Left colon (tissue), 2 donors: Measurements from ENCODE around the gene RTCA. TPM values are rescaled to one million over a fixed set of nuclear protein-coding genes. Genes with fewer than 3 reads are reported as not detected.
"Not testable (repeated sequence)": the region's sequence is repeated elsewhere in the genome, so short reads cannot be mapped to it uniquely, and the experiment has no call there.

Experiments
- ATAC-seq: fragments of 200-7000 bp; cut with Tn5 transposase; one replicate; pipeline ENCODE4 v1.9.1; 2020; ENCODE audit warnings: mild to moderate bottlenecking, moderate library complexity
- DNase-seq, 2 donors: peaks; one replicate each; pipeline ENCODE4 v3.0.0-alpha.2; 2020
- intact Hi-C, 2 donors: fragments of 100-400 bp; cut with DNase I in 1 of 2; cut with micrococcal nuclease in 1 of 2; formaldehyde crosslinking; loops; one replicate each; pipeline versions ENCODE4 v1.11.2 to v1.14.0; 2022; cut with DNase I, micrococcal nuclease
- long read RNA-seq: library from polyadenylated mRNA; unstranded; transcript quantifications from one replicate; pipeline ENCODE4 v2.0.0, GENCODE V29; 2021
- total RNA-seq, 2 donors: library from RNA; stranded (reverse); fragmentation: NEBNext Ultra II Directional; extraction: Animal tissue kit (Norgen Biotek cat#: 25700); gene quantifications; one replicate each; pipeline ENCODE4 v1.2.1, GENCODE V29; 2021
- donor health status: DM: no; HTN: no; CAD: no.
- donor health status: DM: yes; HTN: yes; CAD: no.

RTCA gene
- total RNA-seq, result 10 to 100 TPM; 37.1 to 40.5 TPM
- long read RNA-seq, transcript RTCA-203 (11 exons, 2,535 nt), result major isoform, 34 of 43 reads
- long read RNA-seq, partial matches to known transcripts, result 2 of 43 reads
- long read RNA-seq, other reads (novel, unspliced or antisense), result 7 of 43 reads

DNA sequence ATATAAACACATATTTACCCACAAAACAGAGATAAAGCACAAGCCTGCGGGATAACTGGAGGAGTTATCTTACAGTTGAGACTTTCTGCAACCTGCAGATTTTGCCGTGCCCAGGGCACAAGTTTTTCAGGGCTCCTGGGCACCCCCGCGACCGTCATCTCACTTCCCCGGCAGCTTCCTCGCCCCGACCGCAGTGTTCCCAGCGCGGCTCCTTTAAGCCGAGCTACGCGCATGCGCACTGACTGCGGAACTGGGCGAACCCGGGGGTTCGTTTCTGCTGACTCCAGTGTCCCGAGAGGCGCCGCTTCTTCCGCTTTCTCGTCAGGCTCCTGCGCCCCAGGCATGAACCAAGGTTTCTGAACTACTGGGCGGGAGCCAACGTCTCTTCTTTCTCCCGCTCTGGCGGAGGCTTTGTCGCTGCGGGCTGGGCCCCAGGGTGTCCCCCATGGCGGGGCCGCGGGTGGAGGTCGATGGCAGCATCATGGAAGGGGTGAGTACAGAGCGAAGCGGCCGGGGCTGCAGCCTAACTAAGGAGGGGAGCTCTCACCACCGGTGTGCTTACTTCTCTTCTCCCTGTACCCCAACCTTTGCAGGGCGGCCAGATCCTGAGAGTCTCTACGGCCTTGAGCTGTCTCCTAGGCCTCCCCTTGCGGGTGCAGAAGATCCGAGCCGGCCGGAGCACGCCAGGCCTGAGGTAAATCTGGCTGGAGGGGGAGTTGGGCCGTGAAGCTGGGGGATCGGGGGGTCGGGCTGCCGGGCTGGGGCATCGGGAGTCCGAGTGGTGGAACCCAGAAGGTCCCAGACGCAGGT, at the start of gene RTCA:
Gene RTCA (plus strand): TSS at position 286 of the 810 bp plus-strand sequence. CDS start 160 bp downstream, at position 446.
- intact Hi-C loops, result loop anchor here in 1 of 2 donors (10.0 kb wide), 1 partner anchor 131 kb away; the partner anchor contains the start of genes SASS6 and TRMT13
- ATAC-seq (peak; percentile 98), DNase-seq (peak; percentile 96 to 98)

DNA sequence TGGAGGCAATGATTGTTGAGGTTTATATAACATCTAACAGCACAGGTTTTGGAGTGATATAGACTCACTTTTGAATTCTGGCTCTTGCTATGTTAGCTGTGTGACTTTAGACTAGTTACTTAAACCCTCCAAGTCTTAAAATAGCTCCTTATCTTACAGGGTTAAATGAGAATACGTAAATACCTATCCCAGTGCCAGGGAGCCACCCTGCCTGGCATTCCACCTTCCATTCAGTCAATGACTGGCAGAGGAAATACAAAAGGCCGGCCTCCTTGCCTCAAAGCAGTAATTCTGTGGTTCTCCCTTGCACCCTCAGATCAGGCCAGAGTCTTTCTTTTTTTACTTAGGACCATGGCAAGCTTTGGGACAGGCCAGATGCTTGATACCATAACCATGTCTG, 48.2 kb upstream of the RTCA start:
- ATAC-seq (no peak), DNase-seq (no peak)
- intact Hi-C loops, result no loop called here

DNA sequence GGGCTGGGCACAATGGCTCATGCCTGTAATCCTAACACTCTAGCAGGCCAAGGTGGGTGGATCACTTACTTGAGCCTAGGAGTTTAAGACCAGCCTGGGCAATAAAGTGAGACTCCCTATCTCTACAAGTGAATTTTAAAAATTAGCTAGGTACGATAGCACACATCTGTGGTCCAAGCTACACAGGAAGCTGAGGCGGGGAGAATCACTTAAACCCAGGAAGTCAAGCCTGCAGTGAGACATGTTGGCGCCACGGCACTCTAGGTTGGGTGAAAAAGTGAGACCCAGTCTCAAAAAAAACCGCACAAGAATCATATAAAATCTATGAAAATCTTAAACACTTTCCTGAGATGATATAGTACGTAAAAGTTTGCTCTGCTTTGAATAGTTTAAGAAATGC, 46.6 kb upstream of the RTCA start:
- ATAC-seq (no peak), DNase-seq (no peak)
- intact Hi-C loops, result no loop called here

GRCh38 chr1:100219883-100220282, 46.1 kb upstream of the RTCA start:
- intact Hi-C loops, result no loop called here
- DNase-seq, result no peak

DNA sequence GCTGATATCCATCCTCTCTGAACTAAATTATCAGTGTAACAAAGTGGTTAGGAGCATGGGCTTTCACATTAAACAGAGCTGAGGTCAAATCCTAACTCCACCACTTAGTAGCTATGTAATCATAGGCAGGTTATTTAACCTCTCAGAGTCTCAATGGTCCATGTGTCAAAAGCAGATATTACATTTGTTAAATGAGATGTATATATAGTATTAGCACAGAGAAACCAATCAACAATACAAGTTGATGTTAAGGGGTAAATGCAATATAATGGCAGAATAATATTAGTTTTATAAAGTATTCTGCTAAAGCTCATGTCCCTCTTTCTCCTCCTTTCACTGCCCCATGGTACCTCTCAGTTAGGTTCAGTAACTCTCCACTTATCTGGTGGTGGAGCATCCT, 43.6 kb upstream of the RTCA start:
- ATAC-seq, result no peak
- no peak for DNase-seq
- intact Hi-C loops, result no loop called here

More at GRCh38 chr1:100219883-100220282, 46.1 kb upstream of the RTCA start:
- ATAC-seq, result no peak

DNA sequence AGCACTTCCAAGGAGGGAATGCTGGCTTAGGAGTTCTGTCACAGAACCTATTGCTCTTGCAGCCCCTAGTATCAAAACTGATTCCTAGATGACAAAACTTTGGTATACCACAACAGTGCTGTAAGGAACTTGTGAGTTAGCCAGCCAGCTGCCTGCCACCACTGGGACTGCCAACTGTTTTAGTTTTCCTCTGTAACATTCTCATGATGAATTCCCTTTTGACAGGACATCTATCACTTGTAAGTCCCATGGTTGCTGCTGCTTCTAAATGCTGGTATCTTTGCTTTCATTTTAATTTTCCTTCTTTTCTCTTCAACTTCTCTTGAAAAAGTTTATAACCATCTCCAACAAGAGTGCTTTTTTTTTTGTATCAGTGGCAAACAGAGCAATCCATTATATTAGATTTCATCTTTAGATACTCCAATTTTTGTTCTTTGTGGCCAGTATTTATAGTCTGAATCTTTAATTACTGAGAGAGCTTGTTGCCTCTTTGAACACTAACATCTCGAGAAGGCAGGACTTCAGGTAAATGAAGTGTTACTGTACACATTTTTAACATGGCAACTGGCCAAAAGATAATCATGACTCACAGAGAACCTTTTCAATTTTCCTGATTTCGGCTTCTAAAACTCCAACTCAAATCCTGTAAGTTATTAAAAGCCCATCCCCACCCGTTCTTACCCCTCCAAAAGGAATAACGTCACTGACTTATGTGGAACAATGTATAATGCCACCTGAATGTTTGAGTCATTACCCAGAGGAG, 36.2 kb upstream of the RTCA start:
- ATAC-seq (no peak), DNase-seq (no peak)
- intact Hi-C loops, result no loop called here

DNA sequence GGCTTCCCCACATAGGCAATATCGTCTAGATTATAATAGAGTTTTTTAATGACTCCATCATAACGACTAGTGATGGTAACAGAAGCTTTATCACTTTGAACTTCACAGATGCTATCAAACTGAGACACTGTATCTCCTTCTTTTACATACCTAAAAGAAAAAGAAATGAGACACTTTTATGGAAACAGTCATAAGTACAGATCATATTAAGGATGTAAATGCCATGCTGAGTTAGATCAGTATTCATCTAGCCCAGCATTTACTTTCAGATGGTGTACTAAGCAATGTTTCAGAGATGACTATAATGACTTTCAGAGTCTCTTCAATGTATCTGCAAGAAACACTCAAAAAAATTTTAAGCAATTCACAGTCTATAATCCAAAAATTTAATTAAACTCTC, 35.3 kb upstream of the RTCA start:
- DNase-seq (no peak), ATAC-seq (no peak)
- intact Hi-C loops, result no loop called here

DNA sequence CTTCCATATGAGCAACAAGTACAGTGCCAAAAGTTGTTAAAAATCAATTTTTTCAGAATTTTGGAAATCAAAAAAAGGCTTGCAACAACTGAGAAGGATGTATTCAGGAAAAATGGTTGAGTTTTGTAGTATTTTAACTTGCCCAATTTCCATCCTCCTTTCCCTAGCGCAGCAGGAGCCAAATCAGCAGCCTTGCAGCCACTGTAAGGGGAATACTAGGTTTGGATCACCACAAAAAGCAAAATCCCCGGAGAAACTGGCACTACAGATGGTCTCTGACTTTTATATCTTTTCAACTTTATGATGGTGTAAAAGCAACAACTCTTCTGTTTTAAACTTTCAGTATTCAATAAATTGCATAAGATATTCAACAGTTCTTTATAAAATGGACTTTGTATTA, 34.3 kb upstream of the RTCA start:
- DNase-seq (no peak), ATAC-seq (no peak)
- intact Hi-C loops, result no loop called here

DNA sequence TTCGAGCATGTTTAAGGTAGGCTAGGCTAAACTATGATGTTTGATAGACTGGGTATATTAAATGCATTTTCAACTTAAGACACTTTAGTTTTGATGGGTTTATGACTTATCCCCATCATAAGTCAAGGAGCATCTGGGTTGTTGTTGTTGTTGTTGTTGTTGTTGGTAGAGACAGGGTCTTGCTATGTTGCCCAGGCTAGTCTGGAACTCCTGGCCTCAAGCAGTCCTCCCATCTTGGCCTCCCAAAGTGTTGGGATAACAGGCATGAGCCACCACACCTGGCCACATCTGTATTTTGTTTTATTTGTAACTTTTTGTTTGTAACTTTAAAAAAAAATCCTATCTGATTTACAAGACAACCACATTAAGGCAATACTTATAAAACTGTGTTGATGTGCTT, 33.9 kb upstream of the RTCA start:
- DNase-seq (no peak), ATAC-seq (no peak)
- intact Hi-C loops, result no loop called here

- DNase-seq, ATAC-seq, intact Hi-C loops: not testable (repeated sequence)
These were observed 32.5 kb upstream of the RTCA start for GRCh38 chr1:100233566-100233965.

GRCh38 chr1:100234432-100234831, 31.6 kb upstream of the RTCA start:
- intact Hi-C loops, result no loop called here
- ATAC-seq, result no peak
- DNase-seq, result no peak

DNA sequence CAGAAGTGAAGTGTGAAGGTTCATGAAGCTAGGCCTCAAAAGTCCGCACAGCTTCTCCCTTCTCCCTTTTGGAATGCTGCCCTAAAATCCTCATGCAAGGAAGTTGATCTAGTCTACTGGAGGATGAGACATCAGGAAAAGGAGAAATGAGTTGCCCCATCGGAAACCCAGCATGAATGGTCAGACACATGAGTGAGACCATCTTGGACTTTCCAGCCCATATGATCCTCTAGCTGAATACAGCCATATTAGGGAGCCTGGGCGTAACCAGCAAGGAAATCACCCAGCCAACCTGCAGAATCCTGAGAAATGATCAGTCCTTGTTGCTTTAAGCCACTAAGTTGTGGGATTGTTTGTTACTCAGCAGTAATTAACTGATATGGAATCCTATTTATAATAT, 28.9 kb upstream of the RTCA start:
- intact Hi-C loops, result no loop called here
- no peak for ATAC-seq

GRCh38 chr1:100239961-100240360, 26.1 kb upstream of the RTCA start:
- no peak for ATAC-seq
- intact Hi-C loops, result no loop called here
- no peak for DNase-seq

More for the DNA sequence above, 28.9 kb upstream of the RTCA start:
- no peak for DNase-seq

DNA sequence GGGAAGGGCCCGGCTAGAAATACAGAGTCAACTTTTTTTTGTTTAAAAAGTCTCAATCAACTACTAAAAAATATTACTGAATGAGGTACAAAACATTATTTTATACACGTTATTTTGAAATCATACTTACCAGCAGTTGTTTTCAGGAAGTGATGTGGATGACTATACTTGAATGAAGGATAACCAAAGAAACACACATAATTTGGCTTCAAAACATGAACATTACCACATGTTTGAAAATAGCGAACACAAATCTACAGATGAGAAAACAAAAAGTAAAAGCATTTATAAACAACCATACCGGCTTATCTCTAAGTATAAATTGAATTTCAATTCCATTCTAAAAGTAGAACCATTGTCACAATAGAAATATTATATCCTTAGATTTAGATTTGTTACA, 25.4 kb upstream of the RTCA start:
- DNase-seq, result no peak
- intact Hi-C loops, result no loop called here
- ATAC-seq, result no peak

- ATAC-seq (no peak), DNase-seq (no peak)
- intact Hi-C loops, result no loop called here
These were observed 19.3 kb upstream of the RTCA start for GRCh38 chr1:100246738-100247137.

- DNase-seq (no peak), ATAC-seq (peak; percentile 17)
- intact Hi-C loops, result no loop called here
These were observed 16.9 kb upstream of the RTCA start for GRCh38 chr1:100249155-100249536.

DNA sequence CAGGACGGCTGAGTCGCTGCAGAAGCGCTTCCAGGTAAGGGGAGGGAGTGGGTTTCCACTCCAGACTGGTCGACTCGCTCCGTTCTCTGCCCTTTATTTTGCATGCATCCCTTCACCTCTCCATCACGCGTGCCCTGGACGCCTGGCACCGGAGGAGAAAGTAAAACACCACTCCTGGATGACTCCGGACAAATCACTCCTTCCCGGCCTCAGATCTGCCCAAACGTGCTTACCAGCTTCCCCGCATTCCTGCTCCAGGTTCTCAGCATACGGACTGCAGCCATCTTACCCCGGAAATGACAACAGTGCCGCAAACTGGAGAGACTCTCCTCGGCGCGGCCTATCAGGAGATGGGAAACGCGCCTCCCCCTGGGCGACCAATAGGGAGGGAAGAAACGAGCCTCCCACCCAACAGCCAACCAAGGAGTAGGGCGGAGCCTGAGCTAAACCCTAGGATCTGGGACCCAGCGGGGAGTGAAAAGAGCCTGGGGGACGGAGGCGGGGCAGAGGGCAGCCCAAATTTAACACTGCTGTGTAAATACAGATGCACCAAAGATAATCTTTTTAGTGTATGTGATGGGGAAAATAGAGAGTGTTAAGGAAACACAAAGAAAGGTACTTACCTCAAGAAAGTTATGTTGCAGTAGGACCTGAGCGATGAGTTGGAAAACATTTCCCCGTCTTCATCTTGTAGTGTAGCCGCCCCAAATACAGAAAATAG, 16.3 kb upstream of the RTCA start, which contains the start of gene DBT:
Gene DBT (minus strand): TSS at position 298 of the 721 bp plus-strand sequence. CDS start 14 bp downstream, at position 284.
- DNase-seq, result peak; percentile 93 to 97
- peak; percentile 100 for ATAC-seq
- intact Hi-C loops, result no loop called here

GRCh38 chr1:100250264-100250663, 15.8 kb upstream of the RTCA start:
- ATAC-seq (no peak), DNase-seq (no peak)
- intact Hi-C loops, result no loop called here

GRCh38 chr1:100250807-100251206, 15.2 kb upstream of the RTCA start:
- intact Hi-C loops, result no loop called here
- DNase-seq, result no peak
- ATAC-seq, result no peak
